Ovary (tissue), 9 donors: ENCODE results near the gene AFAP1L1. TPM values are rescaled to one million over a fixed set of nuclear protein-coding genes. Genes with fewer than 3 reads are reported as not detected.
A peak's percentile ranks its signal among the peaks of the same experiment; 100 is the strongest.

Source experiments
- DNase-seq, 5 donors: peaks; one replicate each; pipeline ENCODE4 v3.0.0-alpha.2; 2019 to 2020
- H3K27ac ChIP-seq, 2 donors: fragments of 200-600 bp; one replicate each; pipeline versions ENCODE4 v1.5.1 to v1.8.0; 2019 to 2022
- H3K27me3 ChIP-seq: fragments of 200-600 bp; one replicate; pipeline ENCODE4 v1.8.0; 2022
- H3K36me3 ChIP-seq: fragments of 200-600 bp; sonication (generic); one replicate; pipeline ENCODE4 v1.5.1; 2019
- H3K4me1 ChIP-seq: one replicate; pipeline ENCODE4 v1.8.1; 2013; ENCODE audit warnings: mild to moderate bottlenecking, moderate library complexity; ENCODE audit not compliant: insufficient read depth
- H3K4me3 ChIP-seq: fragments of 200-600 bp; sonication (generic); one replicate; pipeline ENCODE4 v1.5.1; 2017
- H3K9me3 ChIP-seq, 2 donors: fragments of 200-600 bp in 1 of 2; sonication (generic) in 1 of 2; one replicate each; pipeline versions ENCODE4 v1.5.1 to v1.8.1; 2013 to 2019; ENCODE audit warnings: mild to moderate bottlenecking in 1 of 2, moderate library complexity in 1 of 2
- EP300 ChIP-seq: sonication (generic); formaldehyde crosslinking; IDR thresholded peaks from one replicate; pipeline ENCODE4 v1.6.1; 2017; ENCODE audit warnings: antibody characterized with exemption
- POLR2A ChIP-seq: fragments of 450-650 bp; IDR thresholded peaks from one replicate; pipeline ENCODE4 v1.6.1; 2017; ENCODE audit warnings: antibody characterized with exemption, mild to moderate bottlenecking, moderate library complexity
- WGBS, 3 donors: extraction: QIAGEN DNeasy Blood & Tissue Kit in 1 of 3; methylation state at CpG; one replicate each; pipeline versions ENCODE4 v1.1.5 to v1.1.7; 2013 to 2017; 5-methylcytosine and 5-hydroxymethylcytosine counted together
- intact Hi-C, 4 donors: fragments of 100-400 bp; cut with DNase I; formaldehyde crosslinking; loops; one replicate each; pipeline versions ENCODE4 v1.11.0 to v1.15.1; 2022 to 2023
- polyA plus RNA-seq, 2 donors: library from polyadenylated mRNA; stranded (reverse); fragments of 200-250 nt in 1 of 2; fragments of 350-450 nt in 1 of 2; fragmentation: Illumina TruSeq in 1 of 2; extraction: RNeasy Lipid Tissue Mini Kit (QIAGEN cat#74804) in 1 of 2; gene quantifications; one replicate each; pipeline ENCODE4 v1.2.3, GENCODE V29; 2013 to 2014
- total RNA-seq, 7 donors: library from RNA; depleted of rRNA in 2 of 7; stranded (reverse); fragments of >200 nt in 2 of 7; fragmentation: NEBNext Ultra II Directional in 3 of 7; extraction: Animal tissue kit (Norgen Biotek cat#: 25700) in 3 of 7; gene quantifications; one replicate each; pipeline versions ENCODE4 v1.1.0 to v1.2.4, GENCODE V29; 2016 to 2023
- TF ChIP-seq, protein P1 (sequence below), 3 donors: fragments of 450-650 bp in 2 of 3; fragments of 200-600 bp in 1 of 3; IDR thresholded peaks; one replicate each; pipeline versions ENCODE4 v1.5.1 to v1.8.0; 2016 to 2022; ENCODE audit warnings: antibody characterized with exemption in 3 of 3, mild to moderate bottlenecking in 1 of 3
- donor health status: DM: no; HTN: no; CAD: no; lungs with moderate emphysema.
- donor health status: DM: no; HTN: no; CAD: no.
- donor health status: Bipolar disorder and iron deficiency.
- donor health status: DM: yes; HTN: yes; CAD: no.
- donor health status: DM: no; HTN: no; CAD: no.
- donor health status: DM: yes; HTN: yes; CAD: no.

Gene AFAP1L1
- total and polyA plus RNA-seq, 9 donors: 3.2 to 17.8 (median 8.3) TPM

GRCh38 chr5:149353911-149354310 is 82.3 kb downstream of the AFAP1L1 start:
- H3K27ac ChIP-seq: no peak overlapping the region
- no peak for DNase-seq
- H3K27me3 ChIP-seq: no peaks in the 10 kb centered on the region
- H3K9me3 ChIP-seq: no peaks in the 10 kb centered on the region
- peaks cover 2% of the 10 kb centered on the region for H3K4me1 ChIP-seq
- TF ChIP-seq POLR2A (no peak), EP300 (no peak)
- TF ChIP-seq, protein P1, sequence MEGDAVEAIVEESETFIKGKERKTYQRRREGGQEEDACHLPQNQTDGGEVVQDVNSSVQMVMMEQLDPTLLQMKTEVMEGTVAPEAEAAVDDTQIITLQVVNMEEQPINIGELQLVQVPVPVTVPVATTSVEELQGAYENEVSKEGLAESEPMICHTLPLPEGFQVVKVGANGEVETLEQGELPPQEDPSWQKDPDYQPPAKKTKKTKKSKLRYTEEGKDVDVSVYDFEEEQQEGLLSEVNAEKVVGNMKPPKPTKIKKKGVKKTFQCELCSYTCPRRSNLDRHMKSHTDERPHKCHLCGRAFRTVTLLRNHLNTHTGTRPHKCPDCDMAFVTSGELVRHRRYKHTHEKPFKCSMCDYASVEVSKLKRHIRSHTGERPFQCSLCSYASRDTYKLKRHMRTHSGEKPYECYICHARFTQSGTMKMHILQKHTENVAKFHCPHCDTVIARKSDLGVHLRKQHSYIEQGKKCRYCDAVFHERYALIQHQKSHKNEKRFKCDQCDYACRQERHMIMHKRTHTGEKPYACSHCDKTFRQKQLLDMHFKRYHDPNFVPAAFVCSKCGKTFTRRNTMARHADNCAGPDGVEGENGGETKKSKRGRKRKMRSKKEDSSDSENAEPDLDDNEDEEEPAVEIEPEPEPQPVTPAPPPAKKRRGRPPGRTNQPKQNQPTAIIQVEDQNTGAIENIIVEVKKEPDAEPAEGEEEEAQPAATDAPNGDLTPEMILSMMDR (IDR thresholded peaks at IDR 0.05): no peak
- H3K36me3 ChIP-seq: no peaks in the 10 kb centered on the region
- H3K4me3 ChIP-seq: no peak overlapping the region
- 88 to 96% (median 92%) methylated on average over 2 of the region's 2 CpGs for WGBS, 3 donors
- intact Hi-C loops: no loop called here

GRCh38 chr5:149355688-149356087 is 84.0 kb downstream of the AFAP1L1 start:
- Histone ChIP-seq H3K27me3 (no peaks in the 10 kb centered on the region), H3K4me1 (peaks cover 2% of the 10 kb centered on the region), H3K4me3 (no peak overlapping the region), H3K27ac (no peak overlapping the region), H3K9me3 (no peaks in the 10 kb centered on the region), H3K36me3 (no peaks in the 10 kb centered on the region)
- intact Hi-C loops: no loop called here
- TF ChIP-seq EP300 (no peak), POLR2A (no peak)
- TF ChIP-seq, protein P1 (IDR thresholded peaks at IDR 0.05): no peak
- no peak for DNase-seq
- WGBS, 3 donors: 78 to 95% (median 89%) methylated on average over 1 of the region's 1 CpG

DNA sequence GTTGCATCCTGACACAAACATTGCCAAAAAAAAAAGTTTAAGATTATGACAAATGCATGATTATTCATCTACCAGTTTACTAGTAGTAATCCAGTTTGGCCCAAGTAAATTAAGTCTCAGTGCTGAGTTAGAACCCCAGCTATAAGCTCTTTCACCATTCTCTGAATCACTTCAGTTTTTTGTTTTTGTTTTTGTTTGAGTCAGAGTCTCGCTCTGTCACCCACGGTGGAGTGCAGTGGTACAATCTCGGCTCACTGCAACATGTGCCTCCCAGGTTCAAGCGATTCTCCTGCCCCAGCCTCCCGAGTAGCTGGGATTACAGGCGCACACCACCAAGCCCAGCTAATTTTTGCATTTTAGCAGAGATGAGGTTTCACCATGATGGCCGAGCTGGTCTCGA is 84.7 kb downstream of the AFAP1L1 start:
- no peak overlapping the region for H3K4me3 ChIP-seq
- no peaks in the 10 kb centered on the region for H3K9me3 ChIP-seq
- peaks cover 2% of the 10 kb centered on the region for H3K4me1 ChIP-seq
- 91 to 94% (median 91%) methylated on average over 8 of the region's 8 CpGs for WGBS, 3 donors
- TF ChIP-seq, protein P1 (IDR thresholded peaks at IDR 0.05): no peak
- TF ChIP-seq POLR2A (no peak), EP300 (no peak)
- no peak overlapping the region for H3K27ac ChIP-seq
- H3K27me3 ChIP-seq: no peaks in the 10 kb centered on the region
- H3K36me3 ChIP-seq: no peaks in the 10 kb centered on the region
- no peak for DNase-seq
- intact Hi-C loops: no loop called here

GRCh38 chr5:149357370-149358293 is 86.0 kb downstream of the AFAP1L1 start, which contains the start of gene PCYOX1L:
Gene PCYOX1L, plus strand, starts transcription at chr5:149358046. Its CDS starts 23 bp downstream, at chr5:149358069.
- Histone ChIP-seq H3K27me3 (no peaks in the 10 kb centered on the region), H3K27ac (peak within 1 kb of the TSS; percentile 1 to 71), H3K36me3 (no peaks in the 10 kb centered on the region), H3K9me3 (no peaks in the 10 kb centered on the region), H3K4me3 (peak within 1 kb of the TSS; percentile 53), H3K4me1 (peaks cover 2% of the 10 kb centered on the region)
- intact Hi-C loops: no loop called here
- TF ChIP-seq POLR2A (peak; percentile 47), EP300 (no peak)
- TF ChIP-seq, protein P1 (IDR thresholded peaks at IDR 0.05): no peak
- 1% methylated on average over 34 to 61 of the region's 61 CpGs for WGBS, 3 donors
- DNase-seq: peak; percentile 94 to 96 (median 95)
